Coronary artery (tissue), 2 donors: Measurements from ENCODE around the gene IRS1.

Experiments
- DNase-seq: peaks from one replicate; pipeline ENCODE4 v3.0.0-alpha.2; 2017; ENCODE audit warnings: low spot score
- H3K27ac ChIP-seq, 2 donors: fragments of 200-600 bp; sonication (generic); one replicate each; pipeline ENCODE4 v1.5.1; 2016 to 2019
- H3K4me3 ChIP-seq: fragments of 200-600 bp; sonication (generic); 2 replicates; pipeline ENCODE4 v1.5.1; 2016; ENCODE audit warnings: mild to moderate bottlenecking, moderate library complexity
- CTCF ChIP-seq: fragments of 200-600 bp; sonication (generic); IDR thresholded peaks from one replicate; pipeline ENCODE4 v1.5.1; 2019; ENCODE audit warnings: antibody characterized with exemption

IRS1 gene

GRCh38 chr2:226716126-226716525 lies 83.5 kb downstream of the IRS1 start:
- no peak for DNase-seq
- no peak overlapping the region for H3K4me3 ChIP-seq
- no peak for TF ChIP-seq CTCF
- no peak overlapping the region for H3K27ac ChIP-seq

- DNase-seq, result no peak
- H3K4me3 ChIP-seq, result no peak overlapping the region
- no peak for TF ChIP-seq CTCF
- H3K27ac ChIP-seq, result no peak overlapping the region
These were observed 84.2 kb downstream of the IRS1 start for GRCh38 chr2:226715347-226715990.

- DNase-seq, result no peak
- no peak for TF ChIP-seq CTCF
- Histone ChIP-seq H3K4me3 (no peak overlapping the region), H3K27ac (no peak overlapping the region)
These were observed 86.7 kb downstream of the IRS1 start for GRCh38 chr2:226712941-226713340.

- H3K4me3 ChIP-seq, result no peak overlapping the region
- no peak for DNase-seq
- H3K27ac ChIP-seq, result no peak overlapping the region
- no peak for TF ChIP-seq CTCF
These were observed 87.9 kb downstream of the IRS1 start for GRCh38 chr2:226711606-226712296.

- no peak for TF ChIP-seq CTCF
- H3K27ac ChIP-seq, result no peak overlapping the region
- DNase-seq, result no peak
- no peak overlapping the region for H3K4me3 ChIP-seq
These were observed 92.1 kb downstream of the IRS1 start for GRCh38 chr2:226707499-226707898.

GRCh38 chr2:226705965-226706364 lies 93.7 kb downstream of the IRS1 start:
- H3K27ac ChIP-seq, result no peak overlapping the region
- TF ChIP-seq CTCF, result no peak
- no peak overlapping the region for H3K4me3 ChIP-seq
- no peak for DNase-seq
